Lung (tissue), 12 donors: Measurements from ENCODE around the gene CA10. TPM values are rescaled to one million over a fixed set of nuclear protein-coding genes. Genes with fewer than 3 reads are reported as not detected.

ENCODE experiments used
- ATAC-seq: fragments of 200-7000 bp; cut with Tn5 transposase; one replicate; pipeline ENCODE4 v1.9.1; 2020; ENCODE audit warnings: moderate number of reproducible peaks; ENCODE audit not compliant: insufficient read depth, low FRiP score
- DNase-seq, 3 donors: peaks; one replicate each; pipeline ENCODE4 v3.0.0-alpha.2; 2013 to 2017
- H3K27ac ChIP-seq, 2 donors: one replicate each; pipeline ENCODE4 v1.5.1; 2013; ENCODE audit warnings: mild to moderate bottlenecking in 2 of 2, moderate library complexity in 2 of 2, control low read depth in 1 of 2, inconsistent platforms in 1 of 2, low read depth in 1 of 2, low read length in 1 of 2
- H3K27me3 ChIP-seq, 3 donors: one replicate each; pipeline ENCODE4 v1.5.1; 2013; ENCODE audit warnings: low read length in 2 of 3; ENCODE audit not compliant: control insufficient read depth in 3 of 3, insufficient read depth in 3 of 3
- H3K36me3 ChIP-seq, 4 donors: one replicate each; pipeline ENCODE4 v1.5.1; 2013; ENCODE audit warnings: low read length in 4 of 4, mild to moderate bottlenecking in 1 of 4, moderate library complexity in 1 of 4; ENCODE audit not compliant: control insufficient read depth in 4 of 4, insufficient read depth in 4 of 4
- H3K4me1 ChIP-seq, 5 donors: one replicate each; pipeline ENCODE4 v1.5.1; 2013; ENCODE audit warnings: low read length in 5 of 5, mild to moderate bottlenecking in 2 of 5, moderate library complexity in 1 of 5; ENCODE audit not compliant: control insufficient read depth in 5 of 5, insufficient read depth in 5 of 5
- H3K4me3 ChIP-seq: one replicate; pipeline ENCODE4 v1.5.1; 2013; ENCODE audit warnings: mild to moderate bottlenecking, control low read depth, moderate library complexity
- H3K9ac ChIP-seq, 2 donors: one replicate each; pipeline ENCODE4 v1.5.1; 2013; ENCODE audit warnings: low read length in 2 of 2, control low read depth in 1 of 2; ENCODE audit not compliant: insufficient read depth in 1 of 2
- H3K9me3 ChIP-seq, 4 donors: one replicate each; pipeline ENCODE4 v1.5.1; 2013; ENCODE audit warnings: low read length in 3 of 4, mild to moderate bottlenecking in 1 of 4, moderate library complexity in 1 of 4; ENCODE audit not compliant: control insufficient read depth in 4 of 4, insufficient read depth in 3 of 4
- CTCF ChIP-seq: IDR thresholded peaks from 2 replicates; pipeline ENCODE4 v1.5.1; 2012; ENCODE audit warnings: mild to moderate bottlenecking; ENCODE audit errors: control extremely low read depth, extremely low read depth
- WGBS, 2 donors: extraction: QIAGEN DNeasy Blood & Tissue Kit; methylation state at CpG; one replicate each; pipeline ENCODE4 v1.1.7; 2013; 5-methylcytosine and 5-hydroxymethylcytosine counted together
- polyA plus RNA-seq, 2 donors: library from polyadenylated mRNA; stranded (reverse); fragments of 200-250 nt; gene quantifications; one replicate each; pipeline ENCODE4 v1.2.1, GENCODE V29; 2013
- total RNA-seq, 2 donors: library from RNA; depleted of rRNA in 1 of 2; stranded (reverse); fragments of >200 nt in 1 of 2; gene quantifications; one replicate each; pipeline ENCODE4 v1.2.1, GENCODE V29; 2014 to 2021
- donor health status: control.
- donor health status: control.
- donor health status: Bipolar disorder and iron deficiency.
- donor health status: healthy.
- donor health status: DM: yes; HTN: yes; CAD: no.

Gene CA10
- total and polyA plus RNA-seq, 4 donors = 0.04 to 0.17 TPM; not detected in 2

GRCh38 chr17:51657224-51657623, 501.3 kb downstream of the CA10 start:
- Histone ChIP-seq H3K4me3 (no peak overlapping the region), H3K9ac (no peak overlapping the region), H3K4me1 (no peaks in the 10 kb centered on the region), H3K9me3 (peaks cover 0 to 2% (median 0%) of the 10 kb centered on the region in 4 donors), H3K36me3 (no peaks in the 10 kb centered on the region), H3K27me3 (peaks cover 0 to 6% (median 0%) of the 10 kb centered on the region in 3 donors), H3K27ac (no peak overlapping the region)
- ATAC-seq = no peak
- TF ChIP-seq CTCF = no peak
- DNase-seq = no peak

DNA sequence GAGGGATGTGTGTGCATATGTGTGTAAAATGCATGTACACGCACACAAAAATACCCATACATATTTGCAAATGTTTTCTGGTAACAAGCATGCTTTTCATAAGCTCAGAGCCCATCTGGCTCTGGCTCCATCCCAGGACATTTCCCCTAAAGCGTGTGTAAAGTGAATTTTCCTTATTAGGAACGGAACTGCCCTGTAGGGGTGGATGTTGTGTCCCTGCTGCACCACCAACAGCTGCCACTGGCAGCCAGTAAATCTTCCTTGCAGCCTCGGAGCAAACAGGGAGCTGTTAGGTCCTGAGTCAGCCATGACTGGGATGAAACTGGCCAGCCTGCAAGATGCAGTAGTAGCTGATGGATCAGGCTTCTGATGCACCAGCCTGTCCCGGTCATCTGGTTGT, 504.6 kb downstream of the CA10 start:
- TF ChIP-seq CTCF = no peak
- peak; percentile 20 to 26 (median 21) for DNase-seq
- Histone ChIP-seq H3K27me3 (no peaks in the 10 kb centered on the region), H3K36me3 (no peaks in the 10 kb centered on the region), H3K4me3 (no peak overlapping the region), H3K9me3 (peaks cover 0 to 2% (median 0%) of the 10 kb centered on the region in 4 donors), H3K4me1 (no peaks in the 10 kb centered on the region), H3K27ac (no peak overlapping the region), H3K9ac (no peak overlapping the region)
- no peak for ATAC-seq
- WGBS, 2 donors = 37 to 41% methylated on average over 5 of the region's 5 CpGs

- Histone ChIP-seq H3K9ac (no peak overlapping the region), H3K9me3 (peaks cover 0 to 2% (median 0%) of the 10 kb centered on the region in 4 donors), H3K27ac (no peak overlapping the region), H3K4me1 (no peaks in the 10 kb centered on the region), H3K4me3 (no peak overlapping the region), H3K36me3 (no peaks in the 10 kb centered on the region), H3K27me3 (no peaks in the 10 kb centered on the region)
- 86 to 87% methylated on average over 3 of the region's 3 CpGs for WGBS, 2 donors
- no peak for TF ChIP-seq CTCF
- DNase-seq (no peak), ATAC-seq (no peak)
These were observed 506.0 kb downstream of the CA10 start for GRCh38 chr17:51652529-51652928.

- ATAC-seq (no peak), DNase-seq (no peak)
- Histone ChIP-seq H3K9ac (no peak overlapping the region), H3K36me3 (no peaks in the 10 kb centered on the region), H3K4me1 (no peaks in the 10 kb centered on the region), H3K27ac (no peak overlapping the region), H3K9me3 (no peaks in the 10 kb centered on the region), H3K27me3 (no peaks in the 10 kb centered on the region), H3K4me3 (no peak overlapping the region)
- no peak for TF ChIP-seq CTCF
- 76 to 80% methylated on average over 6 of the region's 6 CpGs for WGBS, 2 donors
These were observed 506.8 kb downstream of the CA10 start for GRCh38 chr17:51651513-51652298.
